Measurements from ENCODE around the gene ATP8A1. TPM values are rescaled to one million over a fixed set of nuclear protein-coding genes. Genes with fewer than 3 reads are reported as not detected.

Gene ATP8A1
- total and polyA plus RNA-seq, 2 of the 8 experiments (the other 6 are each of a cell fraction or from before 2014, with no cell fraction given): 3.7 to 14.9 TPM

DNA sequence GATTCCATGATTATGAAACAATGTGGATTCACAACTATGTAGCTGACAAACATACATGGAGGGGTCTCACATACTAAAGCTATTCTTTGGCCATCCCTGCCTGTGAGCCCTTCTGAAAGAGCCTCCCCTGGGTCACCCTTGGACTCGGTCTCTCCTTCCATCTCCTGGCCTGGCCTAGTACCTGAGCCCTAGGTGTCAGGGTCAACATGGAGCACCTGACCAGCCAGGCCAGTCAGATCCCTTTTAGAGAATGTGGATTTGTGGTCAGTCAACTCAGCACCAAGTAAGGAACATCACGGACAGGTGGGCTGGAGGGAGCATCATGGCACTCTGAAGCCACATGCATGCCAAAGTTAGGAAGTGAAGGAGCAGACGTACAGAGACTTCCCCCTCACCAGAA lies 16.3 kb downstream of the ATP8A1 start:
- Histone ChIP-seq H3K23ac (ENCODE audit: insufficient read length) (no peak overlapping the region), H3K4me3 (ENCODE audit: extremely low read depth in 1 of 4, insufficient read depth in 2 of 4, low read depth in 3 of 4, low read length in 4 of 4) (no peak overlapping the region), H3K4me1 (replicated peaks in 1 of 4; ENCODE audit: control insufficient read depth in 3 of 4, insufficient read depth in 4 of 4, low read length in 3 of 4) (peaks cover 0 to 2% (median 0%) of the 10 kb centered on the region in 4 experiments; a peak in 1 of 7 replicates), H3K36me3 (ENCODE audit: control insufficient read depth in 2 of 4, insufficient read depth in 4 of 4, low read length in 3 of 4) (no peaks in the 10 kb centered on the region), H2BK5ac (ENCODE audit: low read depth, low read length) (no peak overlapping the region), H2BK20ac (ENCODE audit: low read length) (no peak overlapping the region), H3K9ac (replicated peaks in 1 of 4; ENCODE audit: extremely low read depth in 1 of 4, low read depth in 3 of 4, low read length in 3 of 4) (no peak overlapping the region; a peak in 1 of 7 replicates), H3K27me3 (replicated peaks in 1 of 4; ENCODE audit: control insufficient read depth in 3 of 4, extremely low read depth in 1 of 4, insufficient read depth in 3 of 4, low read length in 3 of 4) (no peaks in the 10 kb centered on the region), H3K23me2 (ENCODE audit: low read depth, low read length) (no peaks in the 10 kb centered on the region), H3K4ac (replicated peaks; ENCODE audit: insufficient read length, low read depth, low read length) (no peak overlapping the region), H3K9me3 (ENCODE audit: insufficient read depth in 2 of 2, low read depth in 1 of 2, low read length in 1 of 2) (no peaks in the 10 kb centered on the region), H3K27ac (ENCODE audit: low read depth, low read length) (no peak overlapping the region), H3K14ac (ENCODE audit: insufficient read length) (no peak overlapping the region), H2AK5ac (ENCODE audit: low read depth, low read length) (no peak overlapping the region), H3K56ac (replicated peaks; ENCODE audit: insufficient read length, low read depth, low read length) (no peak overlapping the region), H2BK120ac (replicated peaks; ENCODE audit: low read depth, low read length) (no peak overlapping the region), H2AFZ (ENCODE audit: low read length) (no peak overlapping the region), H2BK12ac (ENCODE audit: low read depth, low read length) (no peak overlapping the region), H3K79me2 (ENCODE audit: control insufficient read depth in 1 of 2, insufficient read depth in 2 of 2, low read length in 2 of 2) (peaks cover 0 to 5% of the 10 kb centered on the region in 2 experiments; a peak in 1 of 4 replicates), H3K4me2 (ENCODE audit: insufficient read depth in 1 of 2, low read depth in 2 of 2, low read length in 2 of 2) (no peak overlapping the region), H3K79me1 (ENCODE audit: low read depth, low read length) (no peaks in the 10 kb centered on the region), H4K20me1 (replicated peaks in 1 of 2; ENCODE audit: control insufficient read depth in 1 of 2, insufficient read depth in 2 of 2, low read length in 2 of 2) (peaks cover 0 to 2% of the 10 kb centered on the region in 2 experiments), H4K5ac (ENCODE audit: insufficient read length, low read depth, low read length) (no peak overlapping the region), H4K91ac (replicated peaks; ENCODE audit: insufficient read length, low read length) (no peak overlapping the region), H4K8ac (ENCODE audit: extremely low read depth, insufficient read depth, low read length) (no peak overlapping the region), H2BK15ac (ENCODE audit: low read length) (no peak overlapping the region), H3K18ac (ENCODE audit: extremely low read depth, low read length) (no peak overlapping the region)
- ChIA-PET POLR2A (ENCODE audit: partially characterized antibody) (no interaction called here), CTCF (ENCODE audit: partially characterized antibody) (interaction anchor here (1.4 kb wide), 1 partner anchor 128 kb away, joined by 3 read pairs; no protein-coding TSS in a partner anchor)
- no peak for DNase-seq (ENCODE audit: low read depth in 1 of 2, low spot score in 2 of 2)
- 65% methylated on average over 3 of the region's 3 CpGs; no CpG with 5 or more reads in 1 of the 2 experiments for WGBS, 2 experiments (ENCODE audit: extremely low coverage in 1 of 2, insufficient coverage in 1 of 2, insufficient read length in 1 of 2, insufficient replicate concordance in 2 of 2, low coverage in 1 of 2, low lambda C conversion rate in 2 of 2, missing lambda C conversion rate in 1 of 2)
- no peak for FAIRE-seq
- TF ChIP-seq CBX5 (IDR thresholded peaks at IDR 0.05; ENCODE audit: low read depth, low read length): no peak
